Muscle layer of colon (tissue), 2 donors: Measurements from ENCODE around the gene MYO1G.
A peak's percentile ranks its signal among the peaks of the same experiment; 100 is the strongest.
"Not testable (repeated sequence)": the region's sequence is repeated elsewhere in the genome, so short reads cannot be mapped to it uniquely, and the experiment has no call there.

Experiments
- H3K27ac ChIP-seq: one replicate; pipeline ENCODE4 v1.7.0; 2013; ENCODE audit warnings: low read depth, mild to moderate bottlenecking, low read length, moderate library complexity
- H3K27me3 ChIP-seq, 2 donors: one replicate each; pipeline ENCODE4 v1.7.0; 2013; ENCODE audit warnings: low read length in 2 of 2, mild to moderate bottlenecking in 2 of 2; ENCODE audit not compliant: insufficient read depth in 2 of 2, control insufficient read depth in 1 of 2
- H3K36me3 ChIP-seq: one replicate; pipeline ENCODE4 v1.7.0; 2013; ENCODE audit warnings: mild to moderate bottlenecking, low read length; ENCODE audit not compliant: insufficient read depth
- H3K4me1 ChIP-seq: one replicate; pipeline ENCODE4 v1.7.0; 2013; ENCODE audit warnings: mild to moderate bottlenecking, low read length; ENCODE audit not compliant: insufficient read depth
- H3K4me3 ChIP-seq, 2 donors: one replicate each; pipeline ENCODE4 v1.7.0; 2013; ENCODE audit warnings: low read length in 2 of 2, low read depth in 1 of 2, mild to moderate bottlenecking in 1 of 2, moderate library complexity in 1 of 2
- H3K9ac ChIP-seq: one replicate; pipeline ENCODE4 v1.7.0; 2013; ENCODE audit warnings: low read length
- H3K9me3 ChIP-seq: one replicate; pipeline ENCODE4 v1.7.0; 2013; ENCODE audit warnings: mild to moderate bottlenecking, low read length
- donor health status: abdominal sarcoma.
- donor health status: Adenocarcinoma of cecum.

MYO1G gene

DNA sequence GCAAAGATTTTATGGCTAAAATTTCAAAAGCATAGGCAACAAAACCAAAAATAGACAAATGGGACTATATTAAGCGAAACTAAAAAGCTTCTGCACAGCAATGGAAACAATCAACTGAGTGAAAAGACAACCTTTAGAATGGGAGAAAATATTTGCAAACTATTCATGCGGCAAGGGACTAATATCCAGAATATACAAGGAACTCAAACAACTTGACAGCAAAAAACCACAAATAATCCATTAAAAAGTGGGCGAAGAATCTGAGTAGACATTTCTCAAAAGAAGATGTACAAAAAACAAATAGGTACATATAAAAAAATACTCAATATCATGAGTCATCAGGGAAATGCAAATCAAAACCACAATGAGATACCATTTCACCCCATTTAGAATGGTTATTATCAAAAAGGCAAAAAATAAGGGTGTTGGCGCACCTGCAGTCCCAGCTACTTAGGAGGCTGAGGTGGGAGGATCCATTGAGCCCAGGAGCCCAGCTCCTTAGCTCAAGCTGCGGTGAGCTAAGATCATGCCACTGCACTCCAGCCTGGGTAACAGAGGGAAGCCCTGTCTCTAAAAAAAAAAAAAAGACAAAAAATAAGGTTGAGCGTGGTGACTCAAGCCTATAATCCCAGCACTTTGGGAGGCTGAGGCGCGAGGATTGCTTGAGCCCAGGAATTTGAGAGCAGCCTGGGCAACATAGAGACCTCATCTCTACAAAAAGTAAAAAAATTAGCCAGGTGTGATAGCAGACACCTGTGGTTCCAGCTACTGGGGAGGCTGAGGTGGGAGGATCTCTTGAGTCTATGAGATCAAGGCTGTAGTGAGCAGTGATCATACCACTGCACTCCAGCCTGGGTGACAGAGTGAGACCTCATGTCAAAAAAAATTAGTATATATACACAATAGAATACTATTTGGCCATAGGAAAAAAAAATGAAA is 17.0 kb upstream of the MYO1G start:
- no peak overlapping the region for H3K9ac ChIP-seq
- H3K27ac ChIP-seq = no peak overlapping the region
- no peaks in the 10 kb centered on the region for H3K9me3 ChIP-seq
- no peak overlapping the region for H3K4me3 ChIP-seq
- no peaks in the 10 kb centered on the region for H3K36me3 ChIP-seq
- H3K27me3 ChIP-seq = no peaks in the 10 kb centered on the region
- H3K4me1 ChIP-seq = peaks cover 5% of the 10 kb centered on the region

- H3K27ac ChIP-seq = no peak overlapping the region
- no peaks in the 10 kb centered on the region for H3K36me3 ChIP-seq
- peaks cover 3% of the 10 kb centered on the region for H3K4me1 ChIP-seq
- no peak overlapping the region for H3K9ac ChIP-seq
- H3K9me3 ChIP-seq = no peaks in the 10 kb centered on the region
- H3K4me3 ChIP-seq = no peak overlapping the region
- H3K27me3 ChIP-seq = no peaks in the 10 kb centered on the region
These were observed 16.2 kb upstream of the MYO1G start for GRCh38 chr7:44994877-44995554.

- not testable (repeated sequence) for H3K4me3 ChIP-seq, H3K9ac ChIP-seq, H3K27me3 ChIP-seq, H3K27ac ChIP-seq, H3K36me3 ChIP-seq, H3K4me1 ChIP-seq, H3K9me3 ChIP-seq
These were observed 13.4 kb upstream of the MYO1G start for GRCh38 chr7:44992004-44992795.

DNA sequence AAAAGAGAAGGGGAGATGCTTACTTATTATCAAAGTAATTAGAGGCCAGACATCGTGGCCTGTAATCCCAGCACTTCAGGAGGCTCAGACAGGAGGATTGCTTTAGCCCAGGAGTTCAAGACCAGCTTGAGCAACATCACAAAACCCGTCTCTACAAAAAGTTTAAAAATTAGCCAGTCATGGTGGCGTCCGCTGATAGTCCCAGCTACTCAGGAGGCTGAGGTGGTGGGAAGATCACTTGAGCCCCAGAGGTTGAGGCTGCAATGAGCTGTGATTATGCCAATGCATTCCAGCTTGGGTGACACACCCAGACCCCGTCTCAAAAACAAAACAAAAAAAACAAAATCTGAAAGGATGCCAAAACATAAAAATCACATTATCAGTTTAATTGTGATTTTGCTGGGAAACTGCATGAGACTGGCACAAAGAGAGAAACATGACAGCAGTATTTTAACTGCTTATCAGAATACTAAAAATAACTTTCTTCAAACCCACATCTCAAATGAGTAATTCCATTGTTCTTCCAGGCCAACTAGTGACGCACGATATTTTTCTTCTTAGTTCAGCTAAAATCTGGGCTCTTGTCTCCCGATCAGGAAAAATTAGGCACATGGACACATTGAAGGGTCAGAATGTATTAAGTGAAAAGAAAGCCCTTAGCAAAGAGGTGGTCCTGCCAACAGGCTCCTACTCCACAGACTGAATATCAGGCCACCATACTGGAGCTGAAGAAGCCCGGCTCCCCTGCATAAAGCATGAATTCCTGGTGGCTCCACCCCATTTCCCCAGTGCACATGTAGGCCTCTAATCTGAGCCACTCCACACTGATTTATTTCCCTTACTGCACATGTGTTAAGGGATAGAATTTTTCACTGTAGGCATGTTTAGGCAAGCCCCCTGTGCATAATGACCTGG is 11.6 kb upstream of the MYO1G start:
- Histone ChIP-seq H3K27me3 (no peaks in the 10 kb centered on the region), H3K9me3 (no peaks in the 10 kb centered on the region), H3K9ac (no peak overlapping the region), H3K27ac (no peak overlapping the region), H3K36me3 (no peaks in the 10 kb centered on the region), H3K4me3 (no peak overlapping the region), H3K4me1 (peaks cover 8% of the 10 kb centered on the region)

DNA sequence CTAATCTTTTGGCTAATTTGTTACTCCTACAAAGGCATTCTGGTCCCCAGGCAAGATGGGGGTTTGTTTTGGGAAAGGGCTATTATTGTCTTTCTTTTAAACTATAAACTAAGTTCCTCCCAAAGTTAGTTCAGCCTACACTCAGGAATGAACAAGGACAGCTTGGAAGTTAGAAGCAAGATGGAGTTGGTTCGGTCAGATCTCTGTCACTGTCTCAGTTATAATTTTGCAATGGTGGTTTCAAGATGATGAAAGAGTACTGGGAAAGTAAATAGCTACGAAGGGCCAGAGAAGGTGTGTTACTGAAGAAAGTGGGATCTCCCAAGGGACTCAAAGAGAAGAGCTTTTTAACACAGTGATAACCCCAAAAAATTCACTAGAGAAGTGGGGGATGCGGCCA is 10.3 kb upstream of the MYO1G start:
- Histone ChIP-seq H3K4me1 (peaks cover 18% of the 10 kb centered on the region), H3K36me3 (peaks cover 9% of the 10 kb centered on the region), H3K27ac (no peak overlapping the region), H3K27me3 (no peaks in the 10 kb centered on the region), H3K9ac (no peak overlapping the region), H3K4me3 (no peak overlapping the region), H3K9me3 (no peaks in the 10 kb centered on the region)

GRCh38 chr7:44988701-44989100 is 9.9 kb upstream of the MYO1G start:
- Histone ChIP-seq H3K4me3 (no peak overlapping the region), H3K4me1 (peaks cover 18% of the 10 kb centered on the region), H3K9me3 (no peaks in the 10 kb centered on the region), H3K9ac (no peak overlapping the region), H3K27ac (no peak overlapping the region), H3K27me3 (no peaks in the 10 kb centered on the region), H3K36me3 (peaks cover 14% of the 10 kb centered on the region)

DNA sequence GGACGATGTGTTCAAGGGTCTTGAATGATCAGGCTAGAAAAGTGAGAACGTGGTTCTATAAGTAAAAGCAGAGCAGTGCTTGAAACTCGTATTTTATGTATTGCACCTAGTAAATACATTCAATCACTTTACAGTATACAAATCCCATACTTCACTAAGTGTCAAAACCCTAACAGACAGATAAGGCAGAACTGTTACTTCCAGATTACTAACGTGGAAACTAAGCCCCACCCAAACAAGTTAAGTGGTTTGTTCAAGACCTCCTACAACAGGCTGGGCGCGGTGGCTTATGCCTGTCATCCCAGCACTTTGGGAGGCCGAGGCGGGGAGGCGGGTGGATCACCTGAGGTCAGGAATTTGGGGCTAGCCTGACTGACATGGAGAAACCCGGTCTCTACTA is 9.2 kb upstream of the MYO1G start:
- H3K4me3 ChIP-seq = no peak overlapping the region
- H3K4me1 ChIP-seq = peaks cover 18% of the 10 kb centered on the region
- H3K27me3 ChIP-seq = no peaks in the 10 kb centered on the region
- H3K27ac ChIP-seq = no peak overlapping the region
- no peak overlapping the region for H3K9ac ChIP-seq
- no peaks in the 10 kb centered on the region for H3K9me3 ChIP-seq
- H3K36me3 ChIP-seq = peaks cover 21% of the 10 kb centered on the region

GRCh38 chr7:44987457-44987856 is 8.6 kb upstream of the MYO1G start:
- Histone ChIP-seq H3K36me3 (peaks cover 26% of the 10 kb centered on the region), H3K27ac (no peak overlapping the region), H3K9ac (no peak overlapping the region)

GRCh38 chr7:44986218-44987053 is 7.6 kb upstream of the MYO1G start:
- Histone ChIP-seq H3K4me1 (peaks cover 18% of the 10 kb centered on the region), H3K9me3 (no peaks in the 10 kb centered on the region), H3K36me3 (peaks cover 31% of the 10 kb centered on the region), H3K4me3 (peak overlapping the region; percentile 55 to 65), H3K27me3 (no peaks in the 10 kb centered on the region), H3K27ac (peak overlapping the region; percentile 83), H3K9ac (peak overlapping the region; percentile 80)

More at GRCh38 chr7:44987457-44987856, 8.6 kb upstream of the MYO1G start:
- no peaks in the 10 kb centered on the region for H3K9me3 ChIP-seq
- peaks cover 18% of the 10 kb centered on the region for H3K4me1 ChIP-seq
- peak overlapping the region in 1 of 2 donors; percentile 65 for H3K4me3 ChIP-seq
- no peaks in the 10 kb centered on the region for H3K27me3 ChIP-seq

GRCh38 chr7:44985900-44986217 is 7.0 kb upstream of the MYO1G start:
- Histone ChIP-seq H3K9me3 (no peaks in the 10 kb centered on the region), H3K36me3 (peaks cover 31% of the 10 kb centered on the region), H3K27ac (peak overlapping the region; percentile 83), H3K9ac (peak overlapping the region; percentile 80), H3K27me3 (no peaks in the 10 kb centered on the region), H3K4me1 (peaks cover 18% of the 10 kb centered on the region), H3K4me3 (peak overlapping the region; percentile 55 to 65)
